ENCODE measurements around the gene CLMP. TPM values are rescaled to one million over a fixed set of nuclear protein-coding genes. Genes with fewer than 3 reads are reported as not detected.

Gene CLMP
- polyA plus RNA-seq, 3 donors: 0.33 TPM; not detected in 2

- Histone ChIP-seq H4K20me1 (ENCODE audit: insufficient read depth, low read length) (no peaks in the 10 kb centered on the region), H3K4me1 (ENCODE audit: control insufficient read depth in 1 of 2, insufficient read depth in 2 of 2, low read length in 2 of 2) (no peaks in the 10 kb centered on the region), H3K9me3 (replicated peaks in 1 of 2; ENCODE audit: control insufficient read depth in 1 of 2, insufficient read depth in 1 of 2, low read length in 2 of 2) (peaks cover 0 to 6% of the 10 kb centered on the region in 2 donors), H3K9ac (ENCODE audit: insufficient read depth, low read length, poor library complexity, severe bottlenecking) (no peak overlapping the region), H2AFZ (ENCODE audit: insufficient read depth, low read depth, low read length, poor library complexity, severe bottlenecking) (no peak overlapping the region), H3K27ac (ENCODE audit: low read depth in 1 of 2, low read length in 2 of 2) (no peak overlapping the region), H3K4me3 (replicated peaks in 1 of 3; ENCODE audit: low read depth in 2 of 3, low read length in 3 of 3) (no peak overlapping the region), H3K27me3 (ENCODE audit: control insufficient read depth in 2 of 2, insufficient read depth in 2 of 2, low read length in 2 of 2) (no peaks in the 10 kb centered on the region), H3K79me2 (ENCODE audit: insufficient read depth, low read length) (no peaks in the 10 kb centered on the region), H3K4me2 (replicated peaks; ENCODE audit: extremely low read depth, low read length, poor library complexity, severe bottlenecking) (no peak overlapping the region), H3K36me3 (replicated peaks in 1 of 2; ENCODE audit: control insufficient read depth in 1 of 2, insufficient read depth in 2 of 2, low read length in 2 of 2) (no peaks in the 10 kb centered on the region)
- no peak for TF ChIP-seq CTCF (IDR thresholded peaks at IDR 0.05)
- intact Hi-C loops (cut with micrococcal nuclease): no loop called here
- peaks cover 0 to 4% (median 3%) of the 10 kb centered on the region in 3 donors for H3K27me3 Mint-ChIP-seq (ENCODE audit: low read depth in 3 of 3)
- WGBS (ENCODE audit: insufficient coverage): no CpG with 5 or more reads among the region's 2 CpGs
- no peaks in the 10 kb centered on the region for H3K4me1 Mint-ChIP-seq
- no peak for DNase-seq
- H3K4me3 Mint-ChIP-seq: no peak overlapping the region
- H3K9me3 Mint-ChIP-seq: peaks cover 0 to 14% (median 3%) of the 10 kb centered on the region in 7 donors
- no peaks in the 10 kb centered on the region for H3K36me3 Mint-ChIP-seq
- no peak overlapping the region for H3K27ac Mint-ChIP-seq
Measured at GRCh38 chr11:123151796-123152195, 43.3 kb downstream of the CLMP start.

- intact Hi-C loops (cut with micrococcal nuclease): no loop called here
- Histone ChIP-seq H3K27me3 (ENCODE audit: control insufficient read depth in 2 of 2, insufficient read depth in 2 of 2, low read length in 2 of 2) (no peaks in the 10 kb centered on the region), H3K36me3 (replicated peaks in 1 of 2; ENCODE audit: control insufficient read depth in 1 of 2, insufficient read depth in 2 of 2, low read length in 2 of 2) (no peaks in the 10 kb centered on the region), H3K27ac (ENCODE audit: low read depth in 1 of 2, low read length in 2 of 2) (no peak overlapping the region), H3K9ac (ENCODE audit: insufficient read depth, low read length, poor library complexity, severe bottlenecking) (no peak overlapping the region), H3K4me3 (replicated peaks in 1 of 3; ENCODE audit: low read depth in 2 of 3, low read length in 3 of 3) (no peak overlapping the region), H3K4me1 (ENCODE audit: control insufficient read depth in 1 of 2, insufficient read depth in 2 of 2, low read length in 2 of 2) (no peaks in the 10 kb centered on the region), H3K4me2 (replicated peaks; ENCODE audit: extremely low read depth, low read length, poor library complexity, severe bottlenecking) (no peak overlapping the region), H2AFZ (ENCODE audit: insufficient read depth, low read depth, low read length, poor library complexity, severe bottlenecking) (no peak overlapping the region), H4K20me1 (ENCODE audit: insufficient read depth, low read length) (no peaks in the 10 kb centered on the region), H3K9me3 (replicated peaks in 1 of 2; ENCODE audit: control insufficient read depth in 1 of 2, insufficient read depth in 1 of 2, low read length in 2 of 2) (peaks cover 0 to 6% of the 10 kb centered on the region in 2 donors), H3K79me2 (ENCODE audit: insufficient read depth, low read length) (no peaks in the 10 kb centered on the region)
- no peak for DNase-seq
- H3K9me3 Mint-ChIP-seq: peaks cover 0 to 14% (median 3%) of the 10 kb centered on the region in 7 donors
- no peak for TF ChIP-seq CTCF (IDR thresholded peaks at IDR 0.05)
- no peak overlapping the region for H3K27ac Mint-ChIP-seq
- no peak overlapping the region for H3K4me3 Mint-ChIP-seq
- H3K36me3 Mint-ChIP-seq: no peaks in the 10 kb centered on the region
- no CpG with 5 or more reads among the region's 3 CpGs for WGBS (ENCODE audit: insufficient coverage)
- no peaks in the 10 kb centered on the region for H3K4me1 Mint-ChIP-seq
- H3K27me3 Mint-ChIP-seq (ENCODE audit: low read depth in 3 of 3): peaks cover 0 to 4% (median 3%) of the 10 kb centered on the region in 3 donors
Measured at GRCh38 chr11:123151366-123151765, 43.7 kb downstream of the CLMP start.
